WTC11 (cell line): Measurements from ENCODE around the gene SMIM29. TPM values are rescaled to one million over a fixed set of nuclear protein-coding genes. Genes with fewer than 3 reads are reported as not detected.

ENCODE experiments used
- ATAC-seq: fragments of 200-7000 bp; cut with Tn5 transposase; 2 replicates; pipeline ENCODE4 v1.10.0; 2021; ENCODE audit warnings: mild to moderate bottlenecking, moderate library complexity
- CTCF ChIA-PET: fragments of 300-600 bp; sonication (Branson Sonifier 250); formaldehyde crosslinking; loops from one replicate; lab custom pipeline; 2021; ENCODE audit warnings: antibody characterized with exemption; lab: Charles Lee
- POLR2A ChIA-PET: fragments of 350-600 bp; sonication (Branson Sonifier 250); formaldehyde crosslinking; loops from one replicate; lab custom pipeline; 2021; ENCODE audit warnings: antibody characterized with exemption; lab: Charles Lee
- DNase-seq: peaks from one replicate; pipeline ENCODE4 v3.0.0; 2021; ENCODE audit warnings: low spot score
- H3K27ac Mint-ChIP-seq: 2 replicates; pipeline ENCODE4 v1.8.0; 2021; ENCODE audit warnings: mixed read lengths
- H3K27me3 Mint-ChIP-seq: 2 replicates; pipeline ENCODE4 v1.8.0; 2021; ENCODE audit warnings: low read depth, mild to moderate bottlenecking, moderate library complexity, mixed read lengths
- H3K36me3 Mint-ChIP-seq: 2 replicates; pipeline ENCODE4 v1.8.0; 2021; ENCODE audit warnings: mixed read lengths
- H3K4me1 Mint-ChIP-seq: 2 replicates; pipeline ENCODE4 v1.8.0; 2022; ENCODE audit warnings: mixed read lengths
- H3K4me3 Mint-ChIP-seq: 2 replicates; pipeline ENCODE4 v1.8.0; 2021; ENCODE audit warnings: mild to moderate bottlenecking, moderate library complexity, mixed read lengths
- H3K9me3 Mint-ChIP-seq: 2 replicates; pipeline ENCODE4 v1.8.0; 2021; ENCODE audit warnings: mixed read lengths
- ATF3 ChIP-seq: sonication (generic); formaldehyde crosslinking; conservative IDR thresholded peaks from 2 replicates; pipeline ENCODE4 v1.8.1; 2022; ENCODE audit warnings: mild to moderate bottlenecking, missing genetic modification reagents
- ATF6 ChIP-seq: sonication (generic); formaldehyde crosslinking; IDR thresholded peaks from 2 replicates; pipeline ENCODE4 v1.8.1; 2023; ENCODE audit warnings: mild to moderate bottlenecking, missing genetic modification reagents
- CTCF ChIP-seq: fragments of 200-600 bp; IDR thresholded peaks from 2 replicates; pipeline ENCODE4 v1.8.0; 2022; ENCODE audit warnings: antibody characterized with exemption
- E2F4 ChIP-seq: sonication (generic); formaldehyde crosslinking; IDR thresholded peaks from 2 replicates; pipeline ENCODE4 v1.8.1; 2022; ENCODE audit warnings: low read depth, mild to moderate bottlenecking, moderate library complexity, missing genetic modification reagents, borderline replicate concordance
- KAT7 ChIP-seq: sonication (generic); formaldehyde crosslinking; IDR thresholded peaks from 2 replicates; pipeline ENCODE4 v1.8.1; 2023; ENCODE audit warnings: missing genetic modification reagents, mild to moderate bottlenecking, borderline replicate concordance
- MLX ChIP-seq: sonication (generic); formaldehyde crosslinking; IDR thresholded peaks from 2 replicates; pipeline ENCODE4 v1.8.1; 2023; ENCODE audit warnings: mild to moderate bottlenecking, missing genetic modification reagents, moderate library complexity
- NFATC4 ChIP-seq: fragments of 250-450 bp; sonication (Bioruptor Pico); IDR thresholded peaks from 2 replicates; pipeline ENCODE4 v1.9.0; 2021; ENCODE audit warnings: mild to moderate bottlenecking
- NR1H2 ChIP-seq: sonication (generic); formaldehyde crosslinking; IDR thresholded peaks from 2 replicates; pipeline ENCODE4 v1.9.0; 2021; ENCODE audit warnings: mild to moderate bottlenecking, moderate library complexity, missing genetic modification reagents
- PREB ChIP-seq: sonication (generic); formaldehyde crosslinking; IDR thresholded peaks from 2 replicates; pipeline ENCODE4 v1.8.1; 2022; ENCODE audit warnings: mild to moderate bottlenecking, missing genetic modification reagents, moderate library complexity, borderline replicate concordance
- SMAD3 ChIP-seq: sonication (generic); formaldehyde crosslinking; IDR thresholded peaks from 2 replicates; pipeline ENCODE4 v1.8.0; 2022; ENCODE audit warnings: missing genetic modification reagents, mild to moderate bottlenecking, borderline replicate concordance
- TCF7 ChIP-seq: sonication (generic); formaldehyde crosslinking; IDR thresholded peaks from 2 replicates; pipeline ENCODE4 v1.8.0; 2022; ENCODE audit warnings: mild to moderate bottlenecking, low read depth, missing genetic modification reagents, moderate library complexity
- ZBTB21 ChIP-seq: sonication (generic); formaldehyde crosslinking; IDR thresholded peaks from 2 replicates; pipeline ENCODE4 v1.8.1; 2023; ENCODE audit warnings: mild to moderate bottlenecking, missing genetic modification reagents, borderline replicate concordance
- ZBTB43 ChIP-seq: sonication (generic); formaldehyde crosslinking; IDR thresholded peaks from 2 replicates; pipeline ENCODE4 v1.8.1; 2023; ENCODE audit warnings: mild to moderate bottlenecking, missing genetic modification reagents
- ZNF121 ChIP-seq: sonication (generic); formaldehyde crosslinking; IDR thresholded peaks from 2 replicates; pipeline ENCODE4 v1.8.0; 2023; ENCODE audit warnings: missing genetic modification reagents
- ZNF219 ChIP-seq: sonication (generic); formaldehyde crosslinking; IDR thresholded peaks from 2 replicates; pipeline ENCODE4 v1.8.0; 2023; ENCODE audit warnings: missing genetic modification reagents, mild to moderate bottlenecking, borderline replicate concordance
- ZNF317 ChIP-seq: sonication (generic); formaldehyde crosslinking; IDR thresholded peaks from 2 replicates; pipeline ENCODE4 v1.8.1; 2023; ENCODE audit warnings: low read depth, mild to moderate bottlenecking, moderate library complexity, missing genetic modification reagents, borderline replicate concordance
- ZNF532 ChIP-seq: fragments of 250-450 bp; sonication (Bioruptor Pico); IDR thresholded peaks from 2 replicates; pipeline ENCODE4 v1.9.0; 2021; ENCODE audit warnings: mild to moderate bottlenecking, borderline replicate concordance
- total RNA-seq: library from RNA; stranded (reverse); gene quantifications from 3 replicates; pipeline ENCODE4 v1.2.3, GENCODE V29; 2021

Gene SMIM29
- total RNA-seq, 1 experiment from 2014 or later, result 11.7 TPM

- POLR2A ChIA-PET, result no interaction called here
- H3K4me3 Mint-ChIP-seq, result no peak overlapping the region
- peaks cover 22% of the 10 kb centered on the region for H3K36me3 Mint-ChIP-seq
These were observed 46.9 kb upstream of the SMIM29 start for GRCh38 chr6:34295721-34296120.

GRCh38 chr6:34292954-34293353 is 44.1 kb upstream of the SMIM29 start:
- H3K4me3 Mint-ChIP-seq, result no peak overlapping the region
- H3K4me1 Mint-ChIP-seq, result no peaks in the 10 kb centered on the region
- no peaks in the 10 kb centered on the region for H3K27me3 Mint-ChIP-seq
- H3K27ac Mint-ChIP-seq, result no peak overlapping the region
- ChIA-PET POLR2A (no interaction called here), CTCF (interaction anchor here (0.6 kb wide), 1 partner anchor 130 kb away, joined by 3 read pairs; no protein-coding TSS in a partner anchor)
- no peaks in the 10 kb centered on the region for H3K9me3 Mint-ChIP-seq
- H3K36me3 Mint-ChIP-seq, result peaks cover 22% of the 10 kb centered on the region
- DNase-seq (no peak), ATAC-seq (no peak)
- TF ChIP-seq ZBTB21 (CRISPR knock-in tag) (no peak), MLX (CRISPR knock-in tag) (no peak), ZNF121 (CRISPR knock-in tag) (no peak), ZNF317 (no peak), SMAD3 (no peak), NFATC4 (no peak), NR1H2 (no peak), KAT7 (CRISPR knock-in tag) (no peak), E2F4 (CRISPR knock-in tag) (no peak), ATF6 (CRISPR knock-in tag) (no peak), ATF3 (no peak), ZNF532 (CRISPR knock-in tag) (no peak), PREB (CRISPR knock-in tag) (no peak)

More at GRCh38 chr6:34295721-34296120, 46.9 kb upstream of the SMIM29 start:
- DNase-seq, result no peak
- ATAC-seq, result no peak
- CTCF ChIA-PET, result no interaction called here
- no peak for TF ChIP-seq TCF7 (CRISPR knock-in tag)
- no peak for TF ChIP-seq ZNF219
- TF ChIP-seq CTCF, result no peak
- TF ChIP-seq ZBTB43 (CRISPR knock-in tag), result no peak
- TF ChIP-seq, all 79 proteins: peak for 0
- Mint-ChIP-seq H3K27ac (no peak overlapping the region; the same call in 1 of the 2 replicates), H3K4me1 (no peaks in the 10 kb centered on the region), H3K9me3 (no peaks in the 10 kb centered on the region), H3K27me3 (no peaks in the 10 kb centered on the region)
